Ascending aorta (tissue), 2 donors: ENCODE measurements around the gene ADGRL3. TPM values are rescaled to one million over a fixed set of nuclear protein-coding genes. Genes with fewer than 3 reads are reported as not detected.
"Not testable (repeated sequence)": the region's sequence is repeated elsewhere in the genome, so short reads cannot be mapped to it uniquely, and the experiment has no call there.

Source experiments
- DNase-seq, 2 donors: peaks; one replicate each; pipeline ENCODE4 v3.0.0-alpha.2; 2019; ENCODE audit warnings: low spot score in 2 of 2
- H3K27ac ChIP-seq, 2 donors: fragments of 200-600 bp; sonication (generic); one replicate each; pipeline ENCODE4 v1.5.1; 2016 to 2017; ENCODE audit warnings: mild to moderate bottlenecking in 1 of 2
- H3K27me3 ChIP-seq: fragments of 200-600 bp; sonication (generic); one replicate; pipeline ENCODE4 v1.5.1; 2017
- H3K36me3 ChIP-seq, 2 donors: fragments of 200-600 bp; sonication (generic); one replicate each; pipeline ENCODE4 v1.5.1; 2016
- H3K4me1 ChIP-seq, 2 donors: fragments of 200-600 bp; sonication (generic); one replicate each; pipeline ENCODE4 v1.5.1; 2016 to 2017; ENCODE audit warnings: mild to moderate bottlenecking in 1 of 2
- H3K4me3 ChIP-seq, 2 donors: fragments of 200-600 bp; sonication (generic); one replicate each; pipeline ENCODE4 v1.5.1; 2016 to 2017; ENCODE audit warnings: mild to moderate bottlenecking in 1 of 2
- H3K9me3 ChIP-seq, 2 donors: fragments of 200-600 bp; sonication (generic); one replicate each; pipeline ENCODE4 v1.5.1; 2016
- CTCF ChIP-seq, 3 experiments: fragments of 200-600 bp in 2 of 3; fragments of 450-650 bp in 1 of 3; sonication (generic) in 2 of 3; IDR thresholded peaks; one replicate each; pipeline ENCODE4 v1.5.1; 2016 to 2019; ENCODE audit warnings: antibody characterized with exemption in 3 of 3, mild to moderate bottlenecking in 1 of 3, moderate library complexity in 1 of 3
- intact Hi-C: fragments of 100-400 bp; cut with DNase I; formaldehyde crosslinking; loops from one replicate; pipeline ENCODE4 v1.15.1; 2023
- total RNA-seq: library from RNA; depleted of rRNA; stranded (reverse); fragments of >200 nt; gene quantifications from one replicate; pipeline ENCODE4 v1.1.0, GENCODE V29; 2016

Gene ADGRL3
- total RNA-seq, 1 donor from 2014 or later: 22.2 TPM

DNA sequence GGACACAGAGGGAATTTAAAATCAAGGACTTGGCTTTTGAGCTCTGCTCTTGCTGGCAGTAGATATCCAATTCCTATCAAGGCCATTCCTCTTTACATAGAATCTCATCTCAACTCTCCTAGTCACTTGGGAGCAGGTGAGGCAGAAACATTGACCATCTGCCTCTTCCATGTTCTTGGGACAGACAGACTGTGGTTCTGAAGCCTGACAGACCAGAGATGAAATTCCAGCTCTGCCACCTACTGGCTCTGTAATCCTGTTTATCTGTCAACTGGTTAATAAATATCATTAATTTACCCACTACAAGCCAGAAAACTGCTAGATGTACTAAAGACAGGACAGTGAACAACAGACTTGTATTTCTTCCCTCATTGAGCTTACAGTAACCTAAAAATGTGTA is 300.8 kb downstream of the ADGRL3 start:
- no peak for DNase-seq
- TF ChIP-seq CTCF (IDR thresholded peaks at IDR 0.05): no peak
- H3K4me1 ChIP-seq: no peaks in the 10 kb centered on the region
- intact Hi-C loops: no loop called here
- H3K9me3 ChIP-seq: no peaks in the 10 kb centered on the region
- H3K4me3 ChIP-seq: no peak overlapping the region
- no peaks in the 10 kb centered on the region for H3K36me3 ChIP-seq
- H3K27ac ChIP-seq: no peak overlapping the region
- H3K27me3 ChIP-seq: no peaks in the 10 kb centered on the region

- Histone ChIP-seq H3K36me3 (no peaks in the 10 kb centered on the region), H3K9me3 (no peaks in the 10 kb centered on the region), H3K27ac (no peak overlapping the region), H3K27me3 (no peaks in the 10 kb centered on the region), H3K4me3 (no peak overlapping the region), H3K4me1 (no peaks in the 10 kb centered on the region)
- DNase-seq: no peak
- no peak for TF ChIP-seq CTCF (IDR thresholded peaks at IDR 0.05)
- intact Hi-C loops: no loop called here
Observed at GRCh38 chr4:61501812-61502211, 301.7 kb downstream of the ADGRL3 start.

DNA sequence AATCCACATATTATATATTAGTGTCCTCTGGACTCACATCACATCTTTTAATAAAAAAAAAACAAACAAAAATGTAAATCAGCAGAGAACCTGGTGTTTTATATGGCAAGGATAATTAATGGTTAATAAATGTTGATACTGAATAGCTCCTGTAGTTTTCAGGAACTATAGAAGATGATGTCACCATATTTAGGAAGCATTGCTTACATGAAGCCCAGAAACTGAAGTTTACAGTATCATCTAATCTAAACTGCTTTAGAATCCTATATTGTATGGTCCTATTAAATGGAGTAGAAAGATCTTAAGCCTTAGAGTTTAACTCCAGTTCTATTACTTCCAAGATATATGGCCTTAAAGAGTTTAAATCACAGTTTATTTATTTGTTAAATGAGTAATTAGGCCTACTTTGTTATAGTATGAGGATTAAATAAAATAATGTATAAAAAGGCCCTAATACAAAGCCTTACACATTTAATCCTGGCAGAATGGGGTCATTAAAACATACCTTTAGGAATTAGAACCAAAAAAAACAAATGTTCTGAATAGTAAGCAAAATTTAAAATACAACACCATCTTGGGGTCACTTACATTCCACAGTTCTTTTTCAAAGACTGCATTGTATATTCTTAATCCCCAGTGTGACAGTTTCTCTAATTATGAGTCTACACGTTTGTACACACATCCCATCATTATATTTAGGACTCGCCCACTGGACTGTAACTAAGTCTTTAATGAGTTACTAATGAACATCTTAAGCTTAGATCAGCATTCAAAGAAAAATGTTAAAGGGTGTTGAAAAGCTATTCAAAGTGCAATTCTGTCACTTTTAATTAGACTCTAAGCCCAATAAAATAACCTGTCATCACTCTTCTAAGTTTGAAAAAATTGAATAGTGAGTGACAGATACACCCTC is 305.9 kb downstream of the ADGRL3 start:
- DNase-seq: no peak
- no peaks in the 10 kb centered on the region for H3K36me3 ChIP-seq
- no peak for TF ChIP-seq CTCF (IDR thresholded peaks at IDR 0.05)
- no peak overlapping the region for H3K27ac ChIP-seq
- intact Hi-C loops: no loop called here
- no peak overlapping the region for H3K4me3 ChIP-seq
- H3K4me1 ChIP-seq: no peaks in the 10 kb centered on the region
- H3K27me3 ChIP-seq: no peaks in the 10 kb centered on the region
- no peaks in the 10 kb centered on the region for H3K9me3 ChIP-seq

DNA sequence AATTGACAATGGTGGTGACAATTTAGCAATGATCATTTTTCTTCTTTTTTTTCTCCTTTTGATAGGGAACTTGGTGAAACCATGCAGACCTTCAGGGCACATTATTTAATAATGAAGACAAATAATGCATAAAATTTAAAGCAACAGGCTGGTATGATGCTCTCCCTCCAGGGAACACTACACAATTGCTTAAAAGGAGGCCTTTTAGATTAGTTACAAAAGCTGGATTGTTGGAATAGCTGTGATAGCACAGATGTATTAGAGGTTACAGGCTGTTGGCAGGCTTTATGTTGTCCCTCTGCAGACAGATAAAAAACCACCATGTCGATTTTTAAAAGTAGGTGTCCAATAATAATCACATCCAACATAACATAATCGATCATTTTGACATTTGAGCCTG is 307.0 kb downstream of the ADGRL3 start:
- no peaks in the 10 kb centered on the region for H3K36me3 ChIP-seq
- H3K4me3 ChIP-seq: no peak overlapping the region
- no peaks in the 10 kb centered on the region for H3K27me3 ChIP-seq
- intact Hi-C loops: no loop called here
- TF ChIP-seq CTCF (IDR thresholded peaks at IDR 0.05): no peak
- H3K27ac ChIP-seq: no peak overlapping the region
- H3K4me1 ChIP-seq: peaks cover 0 to 3% of the 10 kb centered on the region in 2 donors
- H3K9me3 ChIP-seq: no peaks in the 10 kb centered on the region
- no peak for DNase-seq

GRCh38 chr4:61509721-61510241 is 309.7 kb downstream of the ADGRL3 start:
- H3K4me3 ChIP-seq, DNase-seq, H3K36me3 ChIP-seq, H3K27ac ChIP-seq, H3K9me3 ChIP-seq, H3K27me3 ChIP-seq, H3K4me1 ChIP-seq: not testable (repeated sequence)
- intact Hi-C loops: loop anchor here (5.0 to 10.0 kb wide), 2 partner anchors 235 to 307 kb away; partner anchors contain the start of gene ADGRL3
